ENCODE data around the gene FKBP2. TPM values are rescaled to one million over a fixed set of nuclear protein-coding genes. Genes with fewer than 3 reads are reported as not detected.
A peak's percentile ranks its signal among the peaks of the same experiment; 100 is the strongest.

FKBP2 gene
- total and polyA plus RNA-seq, 2 of the 13 experiments (the other 11 are each of a cell fraction or from before 2014, with no cell fraction given), result 30.1 to 53.3 TPM

DNA sequence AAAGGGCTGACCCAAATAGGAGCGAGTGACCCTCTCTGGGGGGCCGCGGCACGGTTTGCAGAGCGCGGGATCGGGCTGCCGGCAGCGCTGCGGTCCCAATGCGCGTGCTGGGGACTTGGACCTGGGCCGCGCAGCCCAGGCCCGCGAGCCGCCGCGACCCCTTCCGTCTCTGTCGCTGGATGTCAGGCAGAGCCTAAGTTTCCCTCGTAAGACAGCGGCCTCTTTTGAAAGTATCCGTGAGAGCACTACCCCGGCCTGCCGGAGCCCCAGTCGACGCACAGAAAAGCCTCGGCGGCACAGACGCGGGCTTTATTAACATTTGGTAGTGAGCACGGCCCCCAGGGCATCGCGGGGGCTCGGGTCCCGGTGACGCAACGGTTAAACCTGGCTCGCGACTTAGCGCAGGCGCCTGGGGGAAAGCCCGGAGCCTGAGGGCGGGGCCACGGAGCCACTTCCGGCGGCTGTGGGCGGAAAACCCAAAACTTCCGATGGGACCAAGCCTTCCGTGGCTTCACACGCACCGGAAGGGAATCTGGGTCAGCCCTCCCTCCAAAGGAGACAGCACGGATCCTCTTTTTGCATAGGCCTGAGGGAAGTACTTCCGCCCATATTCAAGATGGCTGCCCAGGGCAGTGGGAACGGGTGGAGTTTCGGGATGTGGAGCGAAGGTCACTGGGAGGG is 28.8 kb downstream of the FKBP2 start (continued):
- TF ChIP-seq SRSF1 (optimal IDR thresholded peaks at IDR 0.05; ENCODE audit: low read depth, low read length) (peak; percentile 85), FLYWCH1 (CRISPR knock-in tag; IDR thresholded peaks at IDR 0.05) (no peak), ZNF567 (CRISPR knock-in tag; IDR thresholded peaks at IDR 0.05; ENCODE audit: borderline replicate concordance) (no peak), IKZF5 (CRISPR knock-in tag; IDR thresholded peaks at IDR 0.05) (no peak), NCOR1 (IDR thresholded peaks at IDR 0.05; ENCODE audit: borderline replicate concordance, low read length) (peak; percentile 67; the same call in 1 of the 2 replicates), HDAC1 (CRISPR knock-in tag; IDR thresholded peaks at IDR 0.05) (peak; percentile 78; the same call in 1 of the 2 replicates), BRCA1 (CRISPR knock-in tag; IDR thresholded peaks at IDR 0.05) (0 out of 2 replicates have a peak, but pooled peaks have one; percentile 28), BATF2 (CRISPR knock-in tag; IDR thresholded peaks at IDR 0.05) (no peak; the same call in 1 of the 2 replicates), ZBTB7A (CRISPR knock-in tag; IDR thresholded peaks at IDR 0.05) (peak; percentile 37), SSRP1 (CRISPR knock-in tag; IDR thresholded peaks at IDR 0.05) (no peak), GATAD1 (CRISPR knock-in tag; IDR thresholded peaks at IDR 0.05) (peak; percentile 88), ZNF782 (CRISPR knock-in tag; IDR thresholded peaks at IDR 0.05; ENCODE audit: borderline replicate concordance) (peak; percentile 43; the same call in 1 of the 2 replicates), ZNF777 (CRISPR knock-in tag; IDR thresholded peaks at IDR 0.05) (no peak; the same call in 1 of the 2 replicates), ZNF713 (CRISPR knock-in tag; IDR thresholded peaks at IDR 0.05) (no peak), ELF4 (CRISPR knock-in tag; IDR thresholded peaks at IDR 0.05; ENCODE audit: borderline replicate concordance) (peak; percentile 99), HNRNPL (IDR thresholded peaks at IDR 0.05; ENCODE audit: low read depth, low read length) (no peak), ZBTB43 (CRISPR knock-in tag; conservative IDR thresholded peaks at IDR 0.05) (peak; percentile 98), POLR2G (IDR thresholded peaks at IDR 0.05; ENCODE audit: low read depth, low read length) (peak; percentile 70; the same call in 1 of the 2 replicates), ZNF7 (CRISPR knock-in tag; IDR thresholded peaks at IDR 0.05) (no peak), IKZF1 (IDR thresholded peaks at IDR 0.05) (no peak)
- TF ChIP-seq, protein P1, sequence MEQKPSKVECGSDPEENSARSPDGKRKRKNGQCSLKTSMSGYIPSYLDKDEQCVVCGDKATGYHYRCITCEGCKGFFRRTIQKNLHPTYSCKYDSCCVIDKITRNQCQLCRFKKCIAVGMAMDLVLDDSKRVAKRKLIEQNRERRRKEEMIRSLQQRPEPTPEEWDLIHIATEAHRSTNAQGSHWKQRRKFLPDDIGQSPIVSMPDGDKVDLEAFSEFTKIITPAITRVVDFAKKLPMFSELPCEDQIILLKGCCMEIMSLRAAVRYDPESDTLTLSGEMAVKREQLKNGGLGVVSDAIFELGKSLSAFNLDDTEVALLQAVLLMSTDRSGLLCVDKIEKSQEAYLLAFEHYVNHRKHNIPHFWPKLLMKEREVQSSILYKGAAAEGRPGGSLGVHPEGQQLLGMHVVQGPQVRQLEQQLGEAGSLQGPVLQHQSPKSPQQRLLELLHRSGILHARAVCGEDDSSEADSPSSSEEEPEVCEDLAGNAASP (CRISPR knock-in tag; IDR thresholded peaks at IDR 0.05; ENCODE audit: borderline replicate concordance), result peak; percentile 55
- TF ChIP-seq, protein P2, sequence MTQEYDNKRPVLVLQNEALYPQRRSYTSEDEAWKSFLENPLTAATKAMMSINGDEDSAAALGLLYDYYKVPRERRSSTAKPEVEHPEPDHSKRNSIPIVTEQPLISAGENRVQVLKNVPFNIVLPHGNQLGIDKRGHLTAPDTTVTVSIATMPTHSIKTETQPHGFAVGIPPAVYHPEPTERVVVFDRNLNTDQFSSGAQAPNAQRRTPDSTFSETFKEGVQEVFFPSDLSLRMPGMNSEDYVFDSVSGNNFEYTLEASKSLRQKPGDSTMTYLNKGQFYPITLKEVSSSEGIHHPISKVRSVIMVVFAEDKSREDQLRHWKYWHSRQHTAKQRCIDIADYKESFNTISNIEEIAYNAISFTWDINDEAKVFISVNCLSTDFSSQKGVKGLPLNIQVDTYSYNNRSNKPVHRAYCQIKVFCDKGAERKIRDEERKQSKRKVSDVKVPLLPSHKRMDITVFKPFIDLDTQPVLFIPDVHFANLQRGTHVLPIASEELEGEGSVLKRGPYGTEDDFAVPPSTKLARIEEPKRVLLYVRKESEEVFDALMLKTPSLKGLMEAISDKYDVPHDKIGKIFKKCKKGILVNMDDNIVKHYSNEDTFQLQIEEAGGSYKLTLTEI (CRISPR knock-in tag; conservative IDR thresholded peaks at IDR 0.05), result no peak
- TF ChIP-seq, protein P3, sequence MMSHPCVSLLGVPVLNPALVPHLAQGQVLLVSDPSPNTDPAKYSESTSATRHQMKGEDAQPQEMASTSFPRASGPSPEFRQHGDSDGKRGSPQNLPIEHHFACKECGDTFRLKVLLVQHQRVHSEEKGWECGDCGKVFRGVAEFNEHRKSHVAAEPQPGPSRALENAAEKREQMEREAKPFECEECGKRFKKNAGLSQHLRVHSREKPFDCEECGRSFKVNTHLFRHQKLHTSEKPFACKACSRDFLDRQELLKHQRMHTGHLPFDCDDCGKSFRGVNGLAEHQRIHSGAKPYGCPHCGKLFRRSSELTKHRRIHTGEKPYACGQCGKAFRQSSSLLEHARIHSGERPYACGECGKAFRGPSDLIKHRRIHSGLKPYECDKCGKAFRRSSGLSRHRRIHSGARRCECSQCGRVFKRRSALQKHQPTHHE (CRISPR knock-in tag; IDR thresholded peaks at IDR 0.05; ENCODE audit: borderline replicate concordance), result peak; percentile 23; the same call in 1 of the 2 replicates

Measured in HepG2 (cell line).